Activated effector memory CD4-positive, alpha-beta T cell treated with Interleukin-2 at 50 U/mL for 16 hours (primary cell): ENCODE measurements around the gene RALY.
"Not testable (repeated sequence)": the region's sequence is repeated elsewhere in the genome, so short reads cannot be mapped to it uniquely, and the experiment has no call there.

Experiments
- DNase-seq: peaks from one replicate; pipeline ENCODE4 v3.0.0-alpha.2; 2020

RALY gene

DNA sequence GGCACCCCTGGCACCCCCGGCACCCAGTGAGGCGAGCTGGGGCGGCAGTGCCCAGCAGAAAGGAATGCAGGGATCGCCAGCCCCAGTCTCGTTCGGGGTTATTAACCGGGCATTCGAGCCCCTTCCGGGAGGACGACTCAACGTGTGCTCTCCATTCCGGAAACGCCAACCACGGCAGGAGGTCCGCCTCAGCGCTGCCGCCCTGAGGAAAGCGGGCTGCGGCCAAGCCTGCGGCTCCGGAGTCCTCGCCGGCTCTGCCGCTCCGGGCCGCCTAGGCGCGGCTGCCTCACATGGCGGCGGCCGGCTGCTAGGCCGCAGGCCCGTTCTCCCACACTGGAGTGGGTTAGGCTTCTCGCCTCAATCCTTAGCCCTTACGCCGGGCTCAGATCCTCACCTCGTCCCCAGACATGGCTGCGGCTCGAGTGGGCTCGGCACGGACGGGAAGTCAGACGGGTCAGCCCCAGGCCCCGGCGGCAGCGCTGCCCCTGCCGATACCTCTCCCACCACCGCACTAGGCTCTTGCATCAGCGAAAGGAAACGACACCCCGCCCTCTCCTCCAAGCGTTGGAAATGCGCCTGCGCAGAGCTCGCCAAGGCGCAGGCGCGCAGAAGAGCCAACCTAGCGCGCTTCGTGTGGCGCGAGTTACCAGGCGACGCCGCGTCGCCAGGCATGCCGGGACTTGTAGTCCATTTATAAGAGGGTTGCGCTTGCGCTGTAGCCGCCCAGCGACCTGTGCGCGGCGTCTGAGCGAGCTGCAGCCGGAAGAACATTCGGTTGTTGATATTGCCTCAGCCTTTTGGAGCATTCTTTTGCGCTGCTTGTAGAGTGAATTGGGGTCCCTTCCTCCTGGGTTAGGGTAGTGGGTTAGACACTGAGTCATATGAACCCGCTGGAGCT, 118.2 kb downstream of the RALY start, which contains the start of gene EIF2S2:
EIF2S2 (minus strand) TSS at position 542 of the 898 bp plus-strand sequence; CDS start at position 409, 133 bp downstream.
- peak; percentile 96 for DNase-seq

DNA sequence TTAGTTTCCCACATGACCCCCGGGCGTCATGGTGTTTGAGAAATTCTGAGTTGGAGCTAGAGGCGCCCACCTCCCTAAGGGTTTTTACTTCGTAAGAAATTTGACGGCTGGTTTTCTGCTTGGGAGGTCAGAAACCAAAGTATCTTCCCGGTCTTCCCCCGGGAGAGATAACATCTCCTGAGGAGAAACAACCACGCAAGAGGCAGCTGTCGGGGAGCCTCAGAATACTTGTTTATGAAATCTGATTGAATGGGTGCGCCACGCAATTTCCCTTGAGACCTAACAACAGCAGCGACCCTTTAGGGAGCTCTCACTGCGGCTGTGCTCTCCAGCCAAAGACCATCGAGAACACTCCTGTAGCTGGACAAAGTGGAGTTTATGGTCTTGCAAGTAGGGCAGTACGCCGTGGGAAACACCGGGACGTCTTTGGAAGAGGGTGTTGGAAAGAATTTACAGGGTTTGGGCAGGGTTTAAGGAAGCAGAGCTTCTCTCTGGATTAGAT, 118.9 kb downstream of the RALY start:
- DNase-seq, result no peak

DNA sequence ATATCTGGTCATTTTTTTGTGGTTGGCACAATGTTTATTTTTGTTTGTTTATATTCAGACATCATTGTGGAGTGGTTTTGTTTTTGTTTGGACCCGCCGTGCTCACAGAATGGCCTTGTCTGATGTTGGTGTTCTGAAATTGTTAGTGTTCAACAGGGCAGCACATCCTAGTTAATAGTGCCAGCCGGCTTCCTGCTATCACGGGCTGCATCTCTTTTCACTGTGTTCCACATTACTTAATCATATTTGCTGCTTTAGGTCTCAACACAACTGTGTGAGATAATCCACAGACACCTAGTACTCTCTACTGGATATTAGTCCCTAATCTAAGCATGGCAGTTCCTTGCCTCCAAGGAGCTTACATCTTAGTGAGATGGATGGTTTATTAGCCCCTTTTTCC, 121.1 kb downstream of the RALY start:
- no peak for DNase-seq

DNA sequence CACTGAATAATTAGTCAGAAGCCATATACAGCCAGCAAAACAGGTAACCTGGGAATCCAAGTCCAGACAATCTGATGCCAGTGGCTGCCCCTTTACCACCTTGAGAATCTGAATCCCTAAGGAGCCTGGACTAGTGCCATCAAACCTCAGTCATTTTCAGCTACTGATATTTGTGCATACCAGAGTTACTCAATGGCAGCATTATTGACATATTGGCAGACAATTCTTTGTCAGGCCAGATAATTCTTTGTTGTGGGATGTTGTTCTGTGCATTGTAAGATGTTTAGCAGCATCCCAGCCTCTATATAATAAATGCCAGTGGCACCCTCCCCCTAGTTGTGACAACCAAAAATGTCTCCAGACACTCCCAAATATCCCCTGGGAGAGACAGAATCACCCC, 121.5 kb downstream of the RALY start:
- no peak for DNase-seq

DNA sequence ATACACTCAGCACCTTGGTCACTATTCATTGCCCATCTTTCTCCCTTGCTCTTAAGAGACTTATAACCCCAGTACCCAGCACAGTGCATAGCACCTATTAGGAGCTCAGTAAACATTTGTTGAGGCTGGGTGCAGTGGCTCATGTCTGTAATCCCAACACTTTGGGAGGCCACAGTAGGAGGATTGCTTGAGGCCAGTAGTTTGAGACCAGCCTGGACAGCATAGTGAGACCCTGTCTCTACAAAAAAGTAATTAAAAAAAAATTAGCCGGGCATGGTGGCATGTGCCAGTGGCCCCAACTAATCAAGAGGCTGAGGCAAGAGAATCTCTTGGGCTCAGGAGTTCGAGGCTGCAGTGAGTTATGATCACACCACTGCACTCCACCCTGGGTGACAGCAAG, 126.5 kb downstream of the RALY start:
- DNase-seq, result no peak

DNA sequence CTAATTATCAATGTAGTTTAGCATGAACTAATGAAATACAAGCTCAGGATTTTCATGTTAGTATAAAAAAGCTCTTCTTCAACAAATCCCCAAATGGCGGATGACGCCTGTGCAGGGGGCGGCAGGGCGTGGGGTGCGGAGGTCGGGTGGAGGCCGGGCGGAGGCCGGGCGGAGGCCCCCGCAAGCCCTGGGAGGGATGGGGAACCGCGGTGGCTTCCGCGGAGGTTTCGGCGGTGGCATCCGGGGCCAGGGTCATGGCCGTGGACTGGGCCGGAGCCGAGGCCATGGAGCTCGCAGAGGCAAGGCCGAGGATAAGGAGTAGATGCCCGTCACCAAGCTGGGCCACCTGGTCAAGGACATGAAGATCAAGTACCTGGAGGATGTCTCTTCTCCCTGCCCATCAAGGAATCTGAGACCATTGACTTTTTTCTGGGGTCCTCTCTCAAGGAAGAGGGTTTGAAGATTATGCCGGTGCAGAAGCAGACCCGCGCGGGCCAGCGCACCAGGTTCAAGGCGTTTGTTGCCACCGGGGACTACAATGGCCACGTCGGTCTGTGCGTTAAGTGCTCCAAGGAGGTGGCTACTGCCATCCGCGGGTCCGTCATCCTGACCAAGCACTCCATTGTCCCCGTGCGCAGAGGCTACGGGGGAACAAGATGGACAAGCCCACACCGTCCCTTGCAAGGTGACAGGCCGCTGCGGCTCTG, 128.7 kb downstream of the RALY start:
- DNase-seq, result no peak

DNA sequence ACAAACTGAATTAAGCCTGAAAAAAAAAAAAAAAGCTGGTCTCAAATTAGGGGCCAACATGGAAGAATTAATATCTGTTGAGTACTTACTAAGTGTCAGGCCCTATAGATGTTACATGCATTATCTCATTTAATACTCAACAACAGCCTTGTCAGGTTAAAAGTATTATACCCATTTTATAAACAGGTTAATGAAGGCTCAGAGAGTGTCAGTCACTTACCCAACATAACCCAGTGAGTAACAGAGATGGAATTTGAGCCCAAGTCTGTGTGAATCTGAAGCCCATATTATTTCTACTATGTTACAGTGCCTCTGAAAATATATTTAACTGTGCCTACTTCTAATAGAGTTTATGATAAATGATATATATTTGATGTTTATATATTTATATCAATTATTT, 129.6 kb downstream of the RALY start:
- DNase-seq, result no peak

DNA sequence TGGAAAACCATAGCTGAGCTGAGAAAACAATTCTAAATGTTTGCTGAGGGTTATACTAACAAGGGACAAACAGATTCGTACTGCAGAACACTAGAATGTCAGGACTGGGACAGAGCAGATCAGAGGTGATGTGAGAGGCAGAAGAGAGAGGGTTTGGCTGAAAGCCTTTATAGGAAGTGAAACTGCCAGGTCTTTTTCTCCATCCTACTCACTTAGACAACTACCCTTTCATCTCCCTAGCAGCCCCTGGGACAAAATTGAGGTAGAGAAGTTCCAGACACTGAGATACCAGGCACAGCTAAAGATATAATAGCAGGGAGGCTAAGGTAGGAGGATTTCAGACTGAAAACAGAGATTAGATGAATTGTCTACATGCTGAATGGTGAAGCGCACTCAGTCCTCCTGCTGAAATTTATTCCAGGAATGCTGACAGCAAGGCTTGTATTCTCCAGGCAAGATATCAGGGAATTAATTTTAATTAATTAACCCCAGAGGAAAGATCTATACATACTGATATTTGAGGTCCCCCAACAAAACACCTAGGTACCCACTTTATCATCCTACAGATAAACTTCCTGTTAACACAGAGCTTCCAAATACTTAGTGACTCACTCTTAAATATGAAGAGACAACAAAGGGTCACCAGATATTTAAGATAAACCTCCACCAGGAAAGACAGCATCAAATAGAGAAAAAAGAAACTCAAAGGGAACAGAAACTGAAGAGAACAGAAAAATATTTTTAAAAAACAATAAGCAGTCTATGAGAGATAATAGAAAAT, 130.9 kb downstream of the RALY start:
- DNase-seq, result no peak

DNA sequence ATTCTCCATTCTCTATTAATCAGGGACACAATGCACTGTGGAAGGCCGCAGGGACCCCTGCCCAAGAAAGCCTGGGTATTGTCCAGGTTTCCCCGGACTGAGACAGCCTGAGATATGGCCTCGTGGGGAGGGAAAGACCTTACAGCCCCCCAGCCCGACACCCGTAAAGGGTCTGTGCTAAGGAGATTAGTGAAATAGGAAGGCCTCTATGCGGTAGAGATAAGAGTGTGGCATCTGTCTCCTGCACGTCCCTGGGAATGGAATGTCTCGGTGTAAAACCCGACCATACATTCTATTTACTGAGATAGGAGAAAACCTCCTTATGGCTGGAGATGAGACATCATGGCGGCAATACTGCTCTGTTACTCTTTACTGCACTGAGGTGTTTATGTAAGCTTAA, 134.1 kb downstream of the RALY start:
- DNase-seq, result no peak

DNA sequence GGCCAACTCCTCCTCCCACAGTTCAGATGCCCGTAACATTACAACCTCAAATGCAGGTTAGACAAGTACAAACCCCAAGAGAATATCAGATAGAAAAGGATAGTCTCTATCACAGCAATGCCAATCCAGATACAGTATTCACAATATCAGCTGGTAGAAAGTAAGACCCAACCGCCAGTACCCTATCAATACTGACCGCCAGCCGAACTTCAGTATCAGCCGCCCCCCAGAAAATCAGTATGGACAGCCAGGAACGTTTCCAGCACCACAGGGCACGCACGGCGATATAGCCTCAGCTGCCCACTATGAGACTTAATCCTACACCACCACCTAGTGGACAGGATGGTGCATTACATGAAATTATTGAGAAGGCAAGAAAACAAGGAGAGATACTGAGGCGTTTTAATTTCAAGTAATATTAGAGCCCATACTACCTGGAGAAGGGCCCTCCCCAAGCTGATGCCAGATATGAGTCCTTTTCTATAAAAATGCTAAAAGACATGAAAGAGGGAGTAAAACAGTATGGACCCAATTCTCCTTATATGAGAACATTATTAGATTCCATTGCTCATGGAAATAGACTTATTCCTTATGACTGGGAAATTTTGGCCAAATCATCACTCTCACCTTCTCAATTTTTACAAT, 135.9 kb downstream of the RALY start:
- DNase-seq, result peak; percentile 21

DNA sequence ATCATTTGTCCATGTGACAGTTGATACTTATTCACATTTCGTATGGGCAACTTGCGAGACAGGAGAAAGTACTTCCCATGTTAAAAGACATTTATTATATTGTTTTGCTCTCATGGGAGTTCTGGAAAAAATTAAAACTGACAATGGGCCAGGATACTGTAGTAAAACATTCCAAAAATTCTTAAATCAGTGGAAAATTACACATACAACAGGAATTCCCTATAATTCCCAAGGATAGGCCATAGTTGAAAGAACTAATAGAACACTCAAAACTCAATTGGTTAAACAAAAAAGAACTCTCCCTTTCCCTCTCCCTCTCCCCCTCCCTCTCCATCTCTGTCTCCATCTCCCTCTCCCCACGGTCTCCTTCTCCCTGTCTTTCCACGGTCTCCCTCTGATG, 137.8 kb downstream of the RALY start:
- DNase-seq, result no peak

DNA sequence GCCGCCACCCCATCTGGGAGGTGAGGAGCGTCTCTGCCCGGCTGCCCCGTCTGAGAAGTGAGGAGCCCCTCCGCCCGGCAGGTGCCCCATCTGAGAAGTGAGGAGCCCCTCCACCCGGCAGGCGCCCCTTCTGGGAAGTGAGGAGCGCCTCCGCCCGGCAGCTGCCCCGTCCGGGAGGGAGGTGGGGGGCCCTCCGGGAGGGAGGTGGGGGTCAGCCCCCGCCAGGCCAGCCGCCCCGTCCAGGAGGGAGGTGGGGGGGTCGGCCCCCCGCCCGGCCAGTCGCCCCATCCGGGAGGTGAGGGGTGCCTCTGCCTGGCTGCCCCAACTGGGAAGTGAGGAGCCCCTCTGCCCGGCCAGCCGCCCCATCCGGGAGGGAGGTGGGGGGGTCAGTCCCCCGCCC, 138.8 kb downstream of the RALY start:
- DNase-seq, result not testable (repeated sequence)

DNA sequence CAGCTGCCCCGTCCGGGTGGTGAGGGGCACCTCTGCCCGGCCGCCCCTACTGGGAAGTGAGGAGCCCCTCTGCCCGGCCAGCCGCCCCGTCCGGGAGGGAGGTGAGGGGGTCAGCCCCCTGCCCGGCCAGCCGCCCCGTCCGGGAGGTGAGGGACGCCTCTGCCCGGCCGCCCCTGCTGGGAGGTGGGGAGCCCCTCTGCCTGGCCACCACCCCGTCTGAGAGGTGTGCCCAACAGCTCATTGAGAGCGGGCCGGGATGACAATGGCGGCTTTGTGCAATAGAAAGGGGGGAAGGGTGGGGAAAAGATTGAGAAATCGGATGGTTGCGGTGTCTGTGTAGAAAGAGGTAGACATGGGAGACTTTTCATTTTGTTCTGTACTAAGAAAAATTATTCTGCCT, 139.2 kb downstream of the RALY start:
- DNase-seq, result not testable (repeated sequence)

DNA sequence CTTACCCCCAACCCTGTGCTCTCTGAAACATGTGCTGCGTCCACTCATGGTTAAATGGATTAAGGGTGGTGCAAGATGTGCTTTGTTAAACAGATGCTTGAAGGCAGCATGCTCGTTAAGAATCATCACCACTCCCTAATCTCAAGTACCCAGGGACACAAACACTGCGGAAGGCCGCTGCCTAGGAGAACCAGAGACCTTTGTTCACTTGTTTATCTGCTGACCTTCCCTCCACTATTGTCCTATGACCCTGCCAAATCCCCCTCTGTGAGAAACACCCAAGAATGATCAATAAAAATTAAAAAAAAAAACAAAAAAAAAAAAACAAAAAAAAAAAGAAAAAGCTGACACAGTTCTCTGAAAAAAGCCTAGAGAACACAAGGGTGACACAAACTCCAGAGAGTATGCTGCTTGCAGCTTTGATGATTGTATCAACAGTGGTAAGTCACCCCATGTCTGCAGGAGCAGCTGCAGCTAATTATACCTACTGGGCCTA, 139.7 kb downstream of the RALY start:
- DNase-seq, result not testable (repeated sequence)
